Heart left ventricle (tissue), 16 donors: ENCODE results near the gene BCAR1. TPM values are rescaled to one million over a fixed set of nuclear protein-coding genes. Genes with fewer than 3 reads are reported as not detected.

Experiments used
- ATAC-seq, 4 donors: fragments of 200-7000 bp; cut with Tn5 transposase; one replicate each; pipeline ENCODE4 v1.9.1; 2020 to 2022; ENCODE audit warnings: moderate library complexity in 4 of 4, mild to moderate bottlenecking in 3 of 4, moderate number of reproducible peaks in 1 of 4
- DNase-seq, 5 donors: peaks; one replicate each; pipeline ENCODE4 v3.0.0-alpha.2; 2020
- H3K27ac ChIP-seq, 12 donors: fragments of 200-600 bp; sonication (generic) in 4 of 12; one replicate each; pipeline versions ENCODE4 v1.5.0 to v1.8.0; 2016 to 2022; ENCODE audit warnings: mild to moderate bottlenecking in 2 of 12
- H3K27me3 ChIP-seq, 9 donors: fragments of 200-600 bp; sonication (generic) in 2 of 9; one replicate each; pipeline versions ENCODE4 v1.5.1 to v1.8.0; 2016 to 2022; ENCODE audit warnings: mild to moderate bottlenecking in 3 of 9
- H3K36me3 ChIP-seq, 9 donors: fragments of 200-600 bp; sonication (generic) in 2 of 9; one replicate each; pipeline versions ENCODE4 v1.5.0 to v1.8.0; 2018 to 2022; ENCODE audit warnings: mild to moderate bottlenecking in 2 of 9
- H3K4me1 ChIP-seq, 12 donors: fragments of 200-600 bp; sonication (generic) in 4 of 12; one replicate each; pipeline versions ENCODE4 v1.5.0 to v1.8.0; 2016 to 2022; ENCODE audit warnings: mild to moderate bottlenecking in 3 of 12
- H3K4me3 ChIP-seq, 12 donors: fragments of 200-600 bp; sonication (generic) in 4 of 12; one replicate each; pipeline versions ENCODE4 v1.5.0 to v1.8.0; 2017 to 2022; ENCODE audit warnings: mild to moderate bottlenecking in 9 of 12, moderate library complexity in 4 of 12
- H3K9me3 ChIP-seq, 12 donors: fragments of 200-600 bp; sonication (generic) in 4 of 12; one replicate each; pipeline versions ENCODE4 v1.5.0 to v1.8.0; 2016 to 2022; ENCODE audit warnings: mild to moderate bottlenecking in 1 of 12
- CTCF ChIP-seq, 12 donors: fragments of 200-600 bp; sonication (generic) in 4 of 12; IDR thresholded peaks; one replicate each; pipeline versions ENCODE4 v1.5.0 to v1.8.0; 2018 to 2022; ENCODE audit warnings: antibody characterized with exemption in 12 of 12, mild to moderate bottlenecking in 5 of 12
- POLR2A ChIP-seq, 2 donors: fragments of 450-650 bp; IDR thresholded peaks; one replicate each; pipeline ENCODE4 v1.6.1; 2017; ENCODE audit warnings: antibody characterized with exemption in 2 of 2, mild to moderate bottlenecking in 2 of 2, moderate library complexity in 2 of 2
- WGBS, 4 donors: extraction: QIAGEN DNeasy Blood & Tissue Kit in 2 of 4; methylation state at CpG; one replicate each; pipeline versions ENCODE4 v1.1.5 to v1.1.7; 2013 to 2018; 5-methylcytosine and 5-hydroxymethylcytosine counted together
- intact Hi-C, 10 donors: fragments of 100-400 bp; cut with DNase I; formaldehyde crosslinking; loops; one replicate each; pipeline versions ENCODE4 v1.11.1 to v1.14.2; 2022
- polyA plus RNA-seq, 2 donors: library from polyadenylated mRNA; stranded (reverse); fragments of 200-250 nt; gene quantifications; one replicate each; pipeline ENCODE4 v1.2.3, GENCODE V29; 2013
- total RNA-seq, 9 donors: library from RNA; depleted of rRNA in 2 of 9; stranded (reverse); fragments of >200 nt in 2 of 9; fragmentation: NEBNext Ultra II Directional in 3 of 9; extraction: Animal tissue kit (Norgen Biotek cat#: 25700) in 3 of 9; gene quantifications; one replicate each; pipeline versions ENCODE4 v1.1.0 to v1.2.4, GENCODE V29; 2016 to 2023
- donor health status: ischemic (EF 13 %, LVEDD 7.1; RV severe dilation, severe dysfunction).
- donor health status: healthy with polysubstance abuse.
- donor health status: DM: no; HTN: yes; CAD: no.
- donor health status: DM: no; HTN: no; CAD: no.
- donor health status: ischemic (EF 25% LVEDD 6.9; RV normal size, moderate dysfunction).
- donor health status: ischemic (EF 25% LVEDD 5.7; RV mildly dilated, moderate dysfunction).
- donor health status: healthy.
- donor health status: DM: yes; HTN: yes; CAD: no.
- donor health status: ischemic (EF 35%, LVEDD 5.7; RV mildly dilated, moderate dysfunction).
- donor health status: nonischemic (EF 11% LVEDD 7.7; RV severe dilation, severe dysfunction).
- donor health status: DM: yes; HTN: yes; CAD: no.
- donor health status: PGD.
- donor health status: ischemic (EF 29% LVEDD 5.4; RV normal size, mild dysfunction).
- donor health status: nonischemic (EF 23%, LVEDD 6.1; RV moderate dilation, normal function).

The BCAR1 gene
- total and polyA plus RNA-seq, 11 donors, result 51.4 to 129 (median 72.0) TPM

- Histone ChIP-seq H3K27me3 (peaks cover 0 to 49% (median 0%) of the 10 kb centered on the region in 9 donors), H3K9me3 (no peaks in the 10 kb centered on the region), H3K36me3 (no peaks in the 10 kb centered on the region), H3K4me3 (peak overlapping the region in 1 of 12 donors; percentile 30), H3K4me1 (peaks cover 34 to 94% (median 88%) of the 10 kb centered on the region in 12 donors), H3K27ac (peak overlapping the region in 11 of 12 donors; percentile 7 to 98 (median 86))
- 31 to 48% (median 40%) methylated on average over 4 to 5 of the region's 5 CpGs for WGBS, 4 donors
- no peak for ATAC-seq
- DNase-seq, result peak in 3 of 5 donors; percentile 22 to 39 (median 33)
- TF ChIP-seq POLR2A (IDR thresholded peaks at IDR 0.05) (no peak), CTCF (IDR thresholded peaks at IDR 0.05) (no peak)
- intact Hi-C loops, result loop anchor here in 2 of 10 donors (10.0 kb wide), 1 partner anchor 50 kb away; no protein-coding TSS in a partner anchor
Observed at GRCh38 chr16:75254359-75254837, 3.0 kb upstream of the BCAR1 start.

- Histone ChIP-seq H3K27ac (peak overlapping the region in 11 of 12 donors; percentile 79 to 98 (median 94)), H3K4me3 (no peak overlapping the region), H3K36me3 (no peaks in the 10 kb centered on the region), H3K4me1 (peaks cover 45 to 98% (median 90%) of the 10 kb centered on the region in 12 donors), H3K27me3 (peaks cover 0 to 53% (median 0%) of the 10 kb centered on the region in 9 donors), H3K9me3 (no peaks in the 10 kb centered on the region)
- TF ChIP-seq POLR2A (IDR thresholded peaks at IDR 0.05) (no peak), CTCF (IDR thresholded peaks at IDR 0.05) (no peak)
- peak in 3 of 5 donors; percentile 27 to 62 (median 32) for DNase-seq
- ATAC-seq, result no peak
- intact Hi-C loops, result loop anchor here in 3 of 10 donors (1.0 to 10.0 kb wide), 2 partner anchors 10 to 52 kb away; no protein-coding TSS in a partner anchor
- WGBS, 4 donors, result 42 to 54% (median 46%) methylated on average over 7 to 15 of the region's 15 CpGs
Observed at GRCh38 chr16:75252946-75253911, 1.8 kb upstream of the BCAR1 start.

- no peaks in the 10 kb centered on the region for H3K36me3 ChIP-seq
- no peaks in the 10 kb centered on the region for H3K9me3 ChIP-seq
- intact Hi-C loops, result loop anchor here in 3 of 10 donors (1.0 to 10.0 kb wide), 2 partner anchors 11 to 53 kb away; no protein-coding TSS in a partner anchor
- ATAC-seq, result no peak
- H3K27me3 ChIP-seq, result peaks cover 0 to 52% (median 0%) of the 10 kb centered on the region in 9 donors
- peak in 1 of 5 donors; percentile 20 for DNase-seq
- TF ChIP-seq CTCF (IDR thresholded peaks at IDR 0.05) (no peak), POLR2A (IDR thresholded peaks at IDR 0.05) (no peak)
- peak overlapping the region; percentile 38 to 98 (median 94) for H3K27ac ChIP-seq
- H3K4me1 ChIP-seq, result peaks cover 40 to 98% (median 90%) of the 10 kb centered on the region in 12 donors
- 51 to 66% (median 62%) methylated on average over 16 to 24 of the region's 24 CpGs for WGBS, 4 donors
- H3K4me3 ChIP-seq, result peak overlapping the region in 9 of 12 donors; percentile 26 to 98 (median 85)
Observed at GRCh38 chr16:75252049-75252864, 833 bp upstream of the BCAR1 start.
